AG04450 (cell line): ENCODE measurements around the gene CERS6. TPM values are rescaled to one million over a fixed set of nuclear protein-coding genes. Genes with fewer than 3 reads are reported as not detected.

Experiments
- CTCF ChIA-PET: fragments of 300-600, 350-600 bp; formaldehyde crosslinking; extraction: SDS; loops from one replicate; lab custom pipeline; 2022; ENCODE audit warnings: antibody characterized with exemption, inconsistent platforms; lab: Charles Lee
- POLR2A ChIA-PET: fragments of 350-600 bp; formaldehyde crosslinking; extraction: SDS; loops from one replicate; lab custom pipeline; 2021; ENCODE audit warnings: antibody characterized with exemption, inconsistent platforms; lab: Yijun Ruan, JAX
- DNase-seq: peaks from one replicate; pipeline ENCODE4 v3.0.0-alpha.2; 2011; ENCODE audit warnings: low read depth, low spot score
- H3K27ac ChIP-seq: one replicate; pipeline ENCODE4 v1.5.1; 2012; ENCODE audit warnings: low read depth, low read length, control low read depth
- H3K27me3 ChIP-seq: one replicate; pipeline ENCODE4 v1.6.0; 2012; ENCODE audit warnings: low read length; ENCODE audit not compliant: control insufficient read depth, insufficient read depth
- H3K4me3 ChIP-seq: 2 replicates; pipeline ENCODE4 v1.5.1; 2011; ENCODE audit warnings: mild to moderate bottlenecking, low read depth, low read length, control low read depth
- H3K9me3 ChIP-seq: 2 replicates; pipeline ENCODE4 v1.5.1; 2012; ENCODE audit warnings: low read length; ENCODE audit not compliant: control insufficient read depth, insufficient read depth
- polyA plus RNA-seq: library from polyadenylated mRNA; depleted of rRNA; stranded (reverse); fragments of >200 nt; gene quantifications from 2 replicates; pipeline ENCODE4 v1.2.3, GENCODE V29; 2011
- TF ChIP-seq, protein P1 (sequence below): IDR thresholded peaks from 2 replicates; pipeline ENCODE4 v1.5.1; 2011; ENCODE audit warnings: low read depth, low read length, control low read depth, inconsistent platforms

The CERS6 gene
- polyA plus RNA-seq, 1 experiment = 6.2 TPM

DNA sequence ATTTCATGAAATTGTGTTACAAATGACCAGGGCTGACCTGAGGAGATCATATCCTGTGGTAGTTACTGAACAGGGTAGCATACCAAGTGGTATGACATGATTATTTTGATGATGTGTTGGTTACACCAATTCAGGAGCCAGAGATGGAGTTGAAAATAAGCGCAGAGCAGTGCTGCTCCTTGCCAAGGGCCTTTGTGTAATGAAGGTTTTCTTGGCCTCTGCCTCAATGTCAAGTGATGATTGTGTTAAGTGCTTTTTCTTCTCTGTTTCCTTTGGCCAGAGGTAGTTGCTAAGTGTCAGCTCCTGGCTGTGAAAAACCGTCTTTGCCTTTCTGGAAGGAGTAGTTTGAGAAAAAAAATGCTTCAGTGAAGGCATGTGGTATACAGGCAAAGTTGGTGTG is 131.2 kb downstream of the CERS6 start:
- no peak overlapping the region for H3K27ac ChIP-seq
- no peaks in the 10 kb centered on the region for H3K27me3 ChIP-seq
- H3K4me3 ChIP-seq = no peak overlapping the region
- no peaks in the 10 kb centered on the region for H3K9me3 ChIP-seq
- CTCF ChIA-PET = no interaction called here
- TF ChIP-seq, protein P1, sequence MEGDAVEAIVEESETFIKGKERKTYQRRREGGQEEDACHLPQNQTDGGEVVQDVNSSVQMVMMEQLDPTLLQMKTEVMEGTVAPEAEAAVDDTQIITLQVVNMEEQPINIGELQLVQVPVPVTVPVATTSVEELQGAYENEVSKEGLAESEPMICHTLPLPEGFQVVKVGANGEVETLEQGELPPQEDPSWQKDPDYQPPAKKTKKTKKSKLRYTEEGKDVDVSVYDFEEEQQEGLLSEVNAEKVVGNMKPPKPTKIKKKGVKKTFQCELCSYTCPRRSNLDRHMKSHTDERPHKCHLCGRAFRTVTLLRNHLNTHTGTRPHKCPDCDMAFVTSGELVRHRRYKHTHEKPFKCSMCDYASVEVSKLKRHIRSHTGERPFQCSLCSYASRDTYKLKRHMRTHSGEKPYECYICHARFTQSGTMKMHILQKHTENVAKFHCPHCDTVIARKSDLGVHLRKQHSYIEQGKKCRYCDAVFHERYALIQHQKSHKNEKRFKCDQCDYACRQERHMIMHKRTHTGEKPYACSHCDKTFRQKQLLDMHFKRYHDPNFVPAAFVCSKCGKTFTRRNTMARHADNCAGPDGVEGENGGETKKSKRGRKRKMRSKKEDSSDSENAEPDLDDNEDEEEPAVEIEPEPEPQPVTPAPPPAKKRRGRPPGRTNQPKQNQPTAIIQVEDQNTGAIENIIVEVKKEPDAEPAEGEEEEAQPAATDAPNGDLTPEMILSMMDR = no peak
- POLR2A ChIA-PET = no interaction called here
- DNase-seq = no peak

DNA sequence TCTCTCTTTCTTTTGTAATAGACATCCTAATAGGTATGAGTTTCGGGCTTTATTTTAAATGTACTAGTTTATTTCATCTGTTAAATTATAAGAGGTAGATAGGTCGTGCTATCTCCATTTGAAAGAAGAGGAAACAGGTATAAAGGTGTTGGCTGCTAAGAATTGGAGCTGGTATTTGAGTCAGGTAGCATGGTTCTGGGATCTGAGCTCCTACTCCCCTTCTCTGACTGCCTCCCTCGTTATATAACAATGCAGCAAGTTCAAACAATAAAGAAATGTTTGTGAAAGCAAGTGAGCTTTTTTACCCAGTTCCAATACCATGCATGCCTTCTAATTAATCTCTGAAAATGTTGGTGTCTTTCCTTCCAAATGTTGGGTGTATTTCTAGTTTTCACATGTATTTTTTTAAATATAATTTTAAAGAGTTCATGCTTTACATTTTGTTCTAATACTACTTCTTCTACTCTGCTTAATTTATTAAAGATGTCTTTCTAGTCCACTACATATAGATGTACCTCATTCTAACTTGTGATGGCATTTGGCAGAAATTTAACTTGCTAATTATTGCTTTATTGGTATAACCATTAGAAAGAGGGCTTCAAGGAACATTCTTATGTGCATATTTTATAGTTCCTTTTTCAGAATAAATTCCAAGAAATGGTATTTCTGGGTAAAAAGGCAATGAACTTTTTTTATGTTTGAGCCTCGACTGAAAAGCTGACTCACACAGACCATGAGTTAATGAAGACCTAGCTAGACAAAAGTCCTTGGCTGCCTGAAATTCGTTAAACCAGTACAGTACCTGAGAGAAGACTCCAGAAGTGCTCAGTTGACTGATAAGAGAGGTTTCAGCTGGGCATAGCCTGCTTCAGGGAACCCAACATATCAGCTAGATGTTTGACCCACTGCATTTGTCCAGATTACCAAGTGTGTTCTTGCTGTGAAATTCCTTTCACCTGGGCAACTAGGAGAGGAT is 133.5 kb downstream of the CERS6 start:
- Histone ChIP-seq H3K27ac (no peak overlapping the region), H3K9me3 (no peaks in the 10 kb centered on the region), H3K4me3 (no peak overlapping the region), H3K27me3 (no peaks in the 10 kb centered on the region)
- TF ChIP-seq, protein P1 = no peak
- POLR2A ChIA-PET = no interaction called here
- DNase-seq = no peak
- CTCF ChIA-PET = no interaction called here

DNA sequence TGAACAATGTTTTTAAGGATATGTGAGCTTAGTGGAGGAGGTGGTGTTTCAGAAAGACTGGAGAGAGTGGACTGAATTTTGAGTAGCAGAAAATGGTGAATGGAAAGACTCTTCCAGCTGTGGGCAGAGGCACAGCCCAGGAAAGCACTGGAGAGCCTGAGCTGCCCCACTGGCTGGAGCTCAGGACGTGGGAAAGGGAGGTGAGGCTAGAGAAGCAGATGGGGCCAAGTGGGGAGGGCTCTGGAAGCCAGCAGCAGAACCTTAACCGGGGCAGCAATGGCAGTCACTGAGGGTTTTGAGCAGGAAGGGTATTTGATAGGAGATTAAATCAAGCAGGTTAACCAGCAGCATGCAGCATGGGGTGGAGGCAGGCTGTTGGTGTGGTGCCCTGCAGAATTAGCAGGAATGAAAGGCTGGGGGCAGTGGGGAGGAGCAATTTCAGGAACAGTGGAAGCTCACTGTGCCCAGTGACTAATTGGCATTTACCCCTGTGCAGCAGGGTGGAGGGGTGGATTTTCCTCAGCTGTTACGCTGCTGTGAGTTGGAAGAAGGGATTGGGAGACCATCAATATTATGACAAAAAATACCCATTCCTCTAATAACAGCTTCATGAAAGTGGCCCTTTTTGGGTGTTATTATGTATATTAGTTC is 136.2 kb downstream of the CERS6 start:
- no peaks in the 10 kb centered on the region for H3K27me3 ChIP-seq
- no peak overlapping the region for H3K4me3 ChIP-seq
- H3K27ac ChIP-seq = no peak overlapping the region
- no peak for DNase-seq
- no peaks in the 10 kb centered on the region for H3K9me3 ChIP-seq
- ChIA-PET POLR2A (no interaction called here), CTCF (no interaction called here)
- TF ChIP-seq, protein P1 = no peak

DNA sequence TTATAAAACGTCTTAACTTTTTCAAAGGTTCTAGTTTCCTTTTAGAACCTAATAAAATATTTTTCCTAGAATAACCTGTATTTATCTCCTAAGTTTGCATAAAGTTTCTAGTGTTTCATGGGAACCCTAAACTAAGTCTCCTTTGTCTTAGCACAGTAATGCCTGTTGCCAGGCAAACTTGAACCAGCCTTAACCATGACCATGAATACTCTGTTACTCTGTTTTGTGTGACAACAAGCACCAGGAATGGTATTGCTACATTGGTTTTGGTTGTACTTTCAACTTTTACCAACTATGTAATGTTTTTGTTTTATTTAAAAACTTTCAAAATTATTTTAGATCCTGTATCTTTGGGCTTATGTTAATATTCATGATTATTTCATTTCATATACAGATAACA is 137.6 kb downstream of the CERS6 start:
- TF ChIP-seq, protein P1 = no peak
- ChIA-PET POLR2A (no interaction called here), CTCF (no interaction called here)
- Histone ChIP-seq H3K9me3 (no peaks in the 10 kb centered on the region), H3K4me3 (no peak overlapping the region), H3K27ac (no peak overlapping the region), H3K27me3 (no peaks in the 10 kb centered on the region)
- no peak for DNase-seq

DNA sequence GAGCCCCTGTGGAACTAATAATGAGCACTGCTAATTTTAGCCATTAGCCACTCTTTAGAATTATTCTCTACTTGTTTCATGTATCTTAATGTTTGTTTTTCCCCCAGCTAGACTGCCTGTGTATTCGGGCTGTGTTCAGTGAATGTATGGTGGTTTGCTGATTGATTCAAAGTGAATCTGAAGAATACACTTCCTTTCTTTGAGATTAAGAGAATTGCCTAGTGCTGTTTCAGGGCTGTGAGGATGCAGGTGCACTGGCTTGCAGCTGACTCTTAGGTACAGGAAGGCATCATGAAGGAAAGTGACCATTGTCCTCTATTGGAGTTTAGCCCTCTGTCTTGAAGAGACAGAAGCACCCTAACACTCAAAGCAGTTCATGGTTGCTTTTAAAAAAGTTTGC is 138.7 kb downstream of the CERS6 start:
- ChIA-PET CTCF (no interaction called here), POLR2A (no interaction called here)
- no peaks in the 10 kb centered on the region for H3K27me3 ChIP-seq
- no peaks in the 10 kb centered on the region for H3K9me3 ChIP-seq
- no peak overlapping the region for H3K27ac ChIP-seq
- TF ChIP-seq, protein P1 = no peak
- H3K4me3 ChIP-seq = no peak overlapping the region
- DNase-seq = no peak
